HG02642 (cell line): ENCODE results near the gene DRC7.
"Not testable (repeated sequence)": the region's sequence is repeated elsewhere in the genome, so short reads cannot be mapped to it uniquely, and the experiment has no call there.

Experiments
- ATAC-seq: cut with Tn5 transposase; IDR thresholded peaks from one replicate; pipeline ENCODE4 v1.9.1; 2021; ENCODE audit warnings: mild to moderate bottlenecking; ENCODE audit not compliant: unreplicated experiment, poor library complexity

DRC7 gene

DNA sequence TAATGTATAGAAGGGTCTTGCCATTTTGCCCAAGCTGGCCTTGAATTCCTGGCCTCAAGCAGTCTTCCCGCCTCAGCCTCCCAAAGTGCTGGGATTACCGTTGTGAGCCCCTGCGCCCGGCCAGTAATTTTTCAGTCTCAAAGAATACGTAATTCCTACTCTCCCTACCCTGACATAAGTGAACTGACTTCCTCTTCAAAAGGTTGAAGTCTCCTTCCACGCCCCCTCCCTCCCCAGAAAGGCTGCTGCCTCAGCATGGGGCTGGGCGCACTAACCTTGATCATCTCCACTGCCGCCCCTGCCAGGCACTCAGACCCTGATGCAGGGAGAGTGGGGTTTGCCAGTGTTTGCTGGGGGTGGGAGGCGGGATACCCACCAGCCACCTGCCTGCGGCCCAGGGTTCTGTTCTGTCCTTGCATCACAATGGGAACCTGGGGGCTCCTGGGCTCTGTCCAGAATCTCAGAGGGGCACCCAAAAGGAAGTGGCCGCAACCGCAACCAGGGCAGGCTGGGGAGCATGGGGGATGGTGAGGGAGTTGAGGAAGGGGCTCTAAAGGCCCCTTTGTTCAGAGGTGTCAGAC, 80.2 kb downstream of the DRC7 start:
- no peak for ATAC-seq

DNA sequence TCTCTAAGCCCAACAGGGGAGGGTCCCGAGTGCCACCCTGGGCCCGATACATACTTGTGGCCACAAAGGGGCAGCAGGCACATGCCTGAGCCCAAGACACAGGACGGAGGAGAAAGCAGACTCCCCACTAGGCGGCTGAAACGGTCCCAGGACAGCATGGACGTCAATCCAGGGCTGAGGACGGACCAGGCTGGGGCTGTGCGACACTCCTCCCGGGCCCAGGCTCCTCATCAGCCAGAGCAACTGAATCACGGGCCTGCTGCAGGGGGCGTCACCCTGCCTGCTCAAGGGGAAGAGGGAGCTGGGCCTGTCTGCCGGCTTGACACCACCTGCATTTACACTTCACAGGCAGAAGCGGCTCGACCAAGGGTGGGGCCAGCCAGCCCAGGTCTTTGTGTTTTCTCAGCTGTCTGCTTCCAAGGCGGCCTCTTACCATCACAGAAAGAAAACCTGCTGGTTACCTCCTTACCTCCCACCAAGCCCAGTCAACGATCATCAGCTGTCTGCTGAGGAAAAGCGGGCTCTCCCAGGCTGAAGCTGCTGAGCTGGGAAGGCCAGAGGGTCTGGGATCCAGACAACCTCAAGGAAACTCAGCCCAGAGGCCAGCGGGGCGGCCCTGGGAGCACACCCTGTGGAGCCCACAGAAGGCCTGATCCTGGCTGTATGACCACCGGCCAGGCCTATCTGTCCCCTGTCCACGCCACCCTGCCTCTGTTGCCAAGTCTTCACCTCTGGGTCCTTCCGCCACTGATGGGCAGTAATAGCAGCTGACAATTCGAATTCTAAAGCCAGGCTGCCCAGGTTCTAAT, 81.3 kb downstream of the DRC7 start:
- no peak for ATAC-seq

DNA sequence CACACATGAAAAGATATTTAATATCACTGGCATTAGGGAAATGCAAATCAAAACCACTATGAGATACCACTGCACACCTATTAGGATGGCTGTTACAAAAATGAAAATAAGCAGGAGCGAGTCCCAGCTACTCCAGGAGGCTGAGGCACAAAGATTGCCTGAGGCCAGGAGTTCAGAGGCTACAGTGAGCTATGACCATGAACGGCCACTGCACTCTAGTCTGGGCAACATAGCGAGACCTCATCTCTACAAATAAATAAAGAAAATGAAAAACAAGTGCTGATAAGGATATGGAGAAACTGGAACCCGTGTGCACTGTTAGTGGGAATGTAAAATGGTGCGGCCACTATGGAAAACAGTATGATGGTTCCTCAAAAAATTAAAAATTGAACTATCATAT, 84.1 kb downstream of the DRC7 start:
- ATAC-seq: no peak

DNA sequence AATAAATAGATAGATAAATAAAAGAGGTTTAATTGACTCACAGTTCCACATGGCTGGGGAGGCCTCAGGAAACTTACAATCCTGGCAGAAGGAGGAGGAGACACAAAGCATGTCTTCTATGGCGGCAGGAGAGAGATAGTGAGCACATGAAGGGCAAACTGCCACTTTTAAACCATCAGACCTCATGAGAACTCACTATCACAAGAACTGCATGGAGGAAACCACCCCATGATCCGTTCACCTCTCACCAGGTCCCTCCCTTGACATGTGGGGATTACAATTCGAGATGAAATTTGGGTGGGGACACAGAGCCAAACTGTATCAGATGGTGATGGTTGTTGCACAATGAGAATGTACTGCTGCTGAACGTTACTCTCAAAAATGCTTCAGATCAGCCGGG, 85.2 kb downstream of the DRC7 start:
- not testable (repeated sequence) for ATAC-seq

DNA sequence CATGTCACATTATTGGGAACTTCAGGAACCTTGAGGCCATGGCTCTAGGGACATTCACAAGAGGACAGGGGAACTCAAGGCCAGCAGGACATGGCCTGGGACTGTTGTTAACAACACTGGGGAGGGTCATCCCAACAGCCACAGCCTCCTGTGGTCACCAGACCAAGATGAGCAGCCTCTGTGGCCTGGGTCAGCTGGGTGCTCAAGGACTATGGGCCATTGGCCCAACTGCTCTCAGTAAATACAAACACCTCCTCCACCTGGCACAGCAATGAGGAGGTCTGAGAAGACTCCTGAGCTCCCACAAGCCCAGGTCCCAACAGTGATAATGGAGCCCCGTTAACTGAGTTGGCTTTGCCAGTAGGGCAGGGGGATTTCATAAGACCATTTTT, 86.7 kb downstream of the DRC7 start:
- ATAC-seq: no peak
